GM18498 (cell line): ENCODE data around the gene LBP.
"Not testable (repeated sequence)": the region's sequence is repeated elsewhere in the genome, so short reads cannot be mapped to it uniquely, and the experiment has no call there.

Source experiments
- ATAC-seq: cut with Tn5 transposase; IDR thresholded peaks from one replicate; pipeline ENCODE4 v1.9.1; 2021; ENCODE audit warnings: mild to moderate bottlenecking, moderate library complexity; ENCODE audit not compliant: unreplicated experiment

Gene LBP

DNA sequence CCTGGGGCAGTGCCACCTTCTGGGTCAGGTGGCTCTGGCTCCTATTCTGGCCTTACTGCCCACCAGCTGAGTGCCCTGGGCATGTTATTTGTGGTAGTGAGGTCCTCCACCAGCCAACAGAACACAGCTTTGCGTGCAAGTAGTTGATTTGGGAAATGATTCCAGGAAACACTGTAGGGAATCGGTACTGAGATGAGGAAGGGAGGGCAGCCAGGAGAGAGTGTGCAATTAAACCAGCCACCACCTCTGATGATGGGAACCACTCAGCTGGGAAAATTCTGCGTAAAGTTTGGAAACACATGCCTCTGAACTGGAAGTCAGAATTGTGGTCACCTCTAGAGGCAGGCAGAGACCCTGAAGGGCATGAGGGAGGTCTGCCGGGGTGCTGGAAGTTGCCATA is 459 bp downstream of the LBP start:
- no peak for ATAC-seq

- ATAC-seq: no peak
Observed at GRCh38 chr20:38349856-38350255, 3.6 kb downstream of the LBP start.

GRCh38 chr20:38350879-38351775 is 4.8 kb downstream of the LBP start:
- ATAC-seq: no peak

- no peak for ATAC-seq
Observed at GRCh38 chr20:38353316-38353715, 7.0 kb downstream of the LBP start.

GRCh38 chr20:38354227-38354626 is 7.9 kb downstream of the LBP start:
- ATAC-seq: no peak

DNA sequence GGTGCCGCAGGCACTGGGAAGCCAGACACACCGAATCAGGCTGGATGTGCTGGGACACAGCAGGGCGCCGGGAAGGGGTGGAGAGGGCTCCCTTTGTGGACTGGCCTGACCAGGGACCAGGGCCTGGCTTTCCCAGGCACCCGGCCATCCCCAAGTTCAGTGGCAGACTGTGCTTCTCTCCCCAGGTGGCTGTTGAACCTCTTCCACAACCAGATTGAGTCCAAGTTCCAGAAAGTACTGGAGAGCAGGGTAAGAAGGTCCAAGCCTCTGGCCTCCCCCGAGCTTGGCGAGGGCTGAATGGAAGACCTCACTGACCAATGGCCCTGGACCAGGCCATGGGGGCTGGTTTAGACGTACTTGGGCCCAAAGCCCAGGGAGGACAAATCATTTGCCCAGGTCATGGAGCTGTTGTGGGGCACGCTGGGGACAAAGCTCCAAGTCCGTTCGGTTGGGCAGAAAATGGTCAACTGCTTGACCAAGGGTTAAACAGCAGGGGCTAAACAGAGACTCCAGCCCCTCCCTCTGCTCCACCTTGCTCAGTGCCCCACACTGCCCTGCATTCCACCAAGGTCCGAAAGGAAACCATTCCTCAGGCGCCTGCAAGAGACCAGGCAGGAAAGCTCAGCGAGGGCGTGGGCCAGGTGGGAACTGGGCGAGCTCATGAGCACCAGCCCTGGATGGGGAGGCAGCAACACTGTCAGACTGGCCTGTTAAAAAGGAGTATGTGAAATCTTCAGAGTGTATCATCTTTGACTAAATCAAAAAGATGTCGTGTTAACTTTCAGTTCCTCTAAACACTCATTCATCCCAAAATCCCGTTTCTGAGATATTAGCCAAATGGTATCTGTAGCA is 9.1 kb downstream of the LBP start:
- no peak for ATAC-seq

DNA sequence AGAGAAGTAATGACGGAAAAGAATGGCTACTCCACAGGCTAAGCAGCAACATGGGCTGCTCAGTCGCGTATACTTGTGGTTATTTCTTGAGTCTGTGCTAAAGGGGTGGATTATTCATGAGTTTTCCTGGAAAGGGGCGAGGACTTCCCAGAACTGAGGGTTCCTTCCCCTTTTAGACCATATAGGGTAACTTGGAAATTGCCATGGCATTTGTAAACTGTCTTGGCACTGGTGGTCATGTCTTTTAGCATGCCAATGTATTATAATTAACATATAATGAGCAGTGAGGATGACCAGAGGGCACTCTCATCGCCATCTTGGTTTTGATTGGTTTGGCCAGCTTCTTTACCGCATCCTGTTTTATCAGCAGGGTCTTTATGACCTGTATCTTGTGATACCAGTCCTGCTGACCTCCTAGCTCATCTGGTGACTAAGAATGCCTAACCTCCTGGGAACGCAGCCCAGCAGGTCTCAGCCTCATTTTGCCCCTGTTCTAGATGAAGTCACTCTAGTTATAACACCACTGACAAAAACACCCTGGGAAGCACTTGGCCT is 11.4 kb downstream of the LBP start:
- no peak for ATAC-seq

DNA sequence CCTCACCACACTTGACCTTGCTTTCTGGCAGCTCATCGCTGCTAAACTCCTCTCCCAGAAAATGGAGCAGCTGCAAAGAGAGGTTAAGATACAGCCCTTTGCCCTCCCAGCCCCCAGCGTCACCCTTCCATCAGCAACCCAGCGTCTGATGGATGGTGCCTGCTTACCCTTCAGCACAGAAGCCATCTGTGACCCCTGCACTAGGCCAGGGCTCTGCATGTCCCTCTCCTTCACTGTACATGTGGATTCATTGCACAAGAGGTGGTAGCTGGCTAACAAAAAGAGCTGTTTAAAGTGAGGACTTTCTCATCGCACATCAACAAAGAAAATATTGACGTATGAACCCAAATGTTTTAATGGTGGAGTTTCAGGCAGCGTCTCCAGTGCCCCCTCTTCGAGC is 12.3 kb downstream of the LBP start:
- no peak for ATAC-seq

DNA sequence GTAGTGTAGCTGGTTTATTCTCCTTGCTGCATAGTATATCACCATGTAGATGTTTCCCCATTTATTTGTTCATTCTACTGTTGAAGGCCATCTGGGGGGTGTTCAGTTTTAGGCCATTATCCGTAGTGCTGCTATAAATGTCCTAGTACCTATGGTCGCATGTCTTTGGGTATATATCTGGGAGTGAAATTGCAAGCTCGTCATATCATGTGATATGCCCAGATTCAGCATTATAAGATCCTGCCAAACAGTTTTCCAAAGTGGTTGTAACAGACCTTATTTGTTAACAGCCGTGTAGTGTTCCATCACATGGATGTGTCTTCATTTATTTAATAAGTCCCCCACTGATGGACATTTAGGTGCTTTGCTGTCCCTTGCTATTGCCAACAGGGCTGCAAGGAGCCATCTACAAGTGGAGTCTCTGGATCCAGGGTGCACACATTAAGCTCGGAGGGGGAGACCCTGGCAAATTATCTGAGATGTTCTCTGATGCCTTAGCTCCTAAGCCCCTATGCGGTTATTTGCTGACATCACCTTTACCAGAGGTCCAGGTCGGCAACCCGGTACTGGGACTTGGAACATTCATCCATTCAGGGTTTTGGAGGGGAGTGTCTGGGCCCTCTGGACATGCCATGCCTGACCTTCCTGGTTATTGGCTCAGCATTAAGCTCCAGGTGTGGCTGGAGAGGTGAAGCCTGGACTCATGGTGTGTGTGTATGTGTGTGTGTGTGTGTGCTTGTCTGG is 16.9 kb downstream of the LBP start:
- no peak for ATAC-seq

DNA sequence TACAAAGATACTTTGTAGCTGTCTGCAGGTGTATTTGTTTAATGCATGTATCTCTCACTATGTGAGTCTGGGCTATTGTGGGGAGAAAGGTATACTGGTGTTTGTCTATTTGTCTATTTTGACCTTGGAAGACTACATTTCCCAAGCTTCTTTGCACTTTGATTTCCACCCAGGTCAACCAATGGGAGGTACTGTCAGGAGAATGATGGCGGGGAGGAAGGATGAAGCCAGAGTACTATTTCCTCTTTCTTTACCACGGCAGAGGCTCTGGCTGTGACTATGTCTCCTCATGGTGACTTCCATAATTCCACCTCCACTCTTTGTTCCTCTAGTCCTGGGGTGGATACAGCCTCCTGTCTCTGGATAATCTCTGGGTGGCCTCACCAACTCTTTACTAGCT is 23.1 kb downstream of the LBP start:
- no peak for ATAC-seq

DNA sequence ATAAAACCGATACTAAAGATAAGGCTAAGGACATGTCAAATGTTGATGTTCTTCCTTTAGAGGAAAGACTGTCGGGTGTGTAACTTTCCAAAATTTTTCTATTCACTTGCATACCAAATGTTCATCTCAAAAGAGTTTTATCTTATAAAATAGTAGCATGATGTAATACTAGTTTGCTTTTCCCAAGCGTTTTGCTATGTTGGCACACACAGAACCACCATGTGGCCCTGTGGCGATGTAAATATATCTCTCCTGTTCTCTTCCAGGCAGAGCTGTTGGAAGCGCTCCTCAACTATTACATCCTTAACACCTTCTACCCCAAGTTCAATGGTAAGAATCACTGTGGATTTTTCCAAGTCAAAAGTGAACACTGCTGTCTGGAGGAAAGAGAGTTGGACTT is 26.5 kb downstream of the LBP start:
- no peak for ATAC-seq

GRCh38 chr20:38373231-38373867 is 27.1 kb downstream of the LBP start:
- ATAC-seq: no peak

- no peak for ATAC-seq
Observed at GRCh38 chr20:38373898-38374297, 27.6 kb downstream of the LBP start.

GRCh38 chr20:38377039-38377685 is 30.9 kb downstream of the LBP start:
- ATAC-seq: no peak

DNA sequence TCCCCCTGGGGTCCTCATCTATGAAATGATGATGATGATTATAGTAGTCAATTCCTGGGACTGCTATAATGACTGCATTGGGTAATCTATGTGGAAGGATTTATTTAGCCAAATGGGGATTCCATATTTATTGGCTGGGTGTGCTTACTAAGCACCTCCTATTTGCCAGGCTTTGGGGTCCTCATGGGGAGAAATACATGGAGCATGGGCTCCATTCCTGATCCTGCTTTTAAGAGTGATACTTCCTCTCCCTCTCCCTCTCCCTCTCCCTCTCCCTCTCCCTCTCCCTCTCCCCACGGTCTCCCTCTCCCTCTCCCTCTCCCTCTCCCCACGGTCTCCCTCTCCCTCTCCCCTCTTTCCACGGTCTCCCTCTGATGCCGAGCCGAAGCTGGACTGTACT is 31.6 kb downstream of the LBP start:
- not testable (repeated sequence) for ATAC-seq

DNA sequence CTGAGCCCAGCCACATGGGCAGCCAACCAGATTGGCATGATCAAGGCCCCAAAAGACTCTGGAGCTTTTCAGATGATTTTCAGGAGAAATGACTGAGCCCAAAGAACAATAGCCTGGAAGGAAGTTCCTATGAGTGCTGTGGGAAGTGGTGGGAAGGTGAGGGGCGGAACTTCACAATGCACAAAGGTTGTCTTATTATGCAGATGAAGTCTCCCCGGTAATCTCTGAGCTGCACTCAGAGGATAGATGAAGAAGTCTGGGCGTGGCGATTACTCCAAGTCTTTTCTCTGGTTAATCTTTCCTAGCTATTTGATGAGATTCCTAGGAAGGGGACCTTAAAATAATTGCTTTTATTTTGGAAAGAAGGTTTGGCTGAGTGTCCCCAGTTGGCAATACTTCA is 36.9 kb downstream of the LBP start:
- no peak for ATAC-seq

DNA sequence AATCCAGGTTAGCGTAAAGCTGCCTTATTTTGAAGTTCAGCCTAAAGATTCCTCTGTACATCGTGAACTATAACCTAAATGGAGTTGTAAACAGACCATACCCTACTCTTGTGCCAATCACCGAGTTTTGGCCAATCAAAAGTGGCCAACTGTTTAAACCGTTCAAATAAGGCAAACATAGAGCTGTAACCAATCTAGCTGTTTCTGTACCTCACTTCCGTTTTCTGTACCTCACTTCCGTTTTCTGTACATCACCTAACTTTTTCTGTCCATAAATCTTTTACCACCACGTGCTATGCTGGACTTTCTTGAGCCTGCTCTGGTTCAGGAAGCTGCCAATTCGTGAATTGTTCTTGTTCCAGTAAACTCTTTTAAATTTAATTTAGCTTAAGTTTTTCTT is 39.7 kb downstream of the LBP start:
- ATAC-seq: no peak

GRCh38 chr20:38386851-38387250 is 40.6 kb downstream of the LBP start:
- no peak for ATAC-seq

DNA sequence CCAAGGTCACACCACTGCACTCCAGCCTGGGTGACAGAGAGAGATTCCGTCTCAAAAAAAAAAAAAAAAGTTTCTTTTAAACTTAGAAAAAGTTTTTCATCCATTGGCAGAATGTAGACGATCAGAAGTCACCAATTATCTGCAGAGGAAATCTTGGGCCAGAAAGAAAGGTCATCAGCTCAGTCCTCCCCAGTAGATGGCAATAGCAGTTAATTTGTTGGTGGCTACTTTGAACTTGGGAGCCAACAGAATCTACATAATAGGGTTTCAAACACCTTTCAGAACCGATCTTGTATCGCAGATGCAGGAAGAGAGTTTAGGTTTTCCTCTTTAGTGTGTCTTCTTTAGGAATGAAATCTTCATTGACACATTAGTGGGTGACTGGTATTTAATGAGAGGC is 41.7 kb downstream of the LBP start:
- ATAC-seq: no peak

DNA sequence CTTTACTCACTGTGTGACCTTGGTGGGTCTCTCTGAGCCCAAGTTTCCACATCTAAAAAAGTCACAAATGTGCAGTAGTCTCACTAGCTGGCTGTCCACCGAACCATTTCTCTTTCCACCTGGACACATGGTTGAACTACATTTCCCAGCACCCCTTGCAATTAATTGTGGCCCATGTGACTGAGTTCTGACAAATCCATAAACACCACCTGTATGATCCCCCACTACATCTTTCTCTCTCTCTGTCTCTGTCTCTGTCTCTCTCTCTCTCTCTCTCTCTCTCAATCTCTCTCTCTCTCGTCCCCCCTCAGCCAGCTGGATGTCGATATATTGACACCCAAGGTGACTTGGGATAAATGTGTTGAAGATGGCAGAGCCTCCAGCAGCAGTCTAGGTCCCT is 46.1 kb downstream of the LBP start:
- no peak for ATAC-seq
